Measurements from ENCODE around the gene DCAKD.

- TF ChIP-seq CTCF (conservative IDR thresholded peaks at IDR 0.05 in 1 of 2, IDR thresholded peaks at IDR 0.05 in 1 of 2; ENCODE audit: low read depth in 1 of 2, low read length in 2 of 2): no peak
- TF ChIP-seq EZH2 (IDR thresholded peaks at IDR 0.05; ENCODE audit: low read length, missing control alignments): no peak
Measured at GRCh38 chr17:45029096-45029495, 22.3 kb downstream of the DCAKD start.

Data from fibroblast of lung (primary cell).